Activated CD8-positive, alpha-beta memory T cell treated with anti-CD3 and anti-CD28 coated beads for 36 hours (primary cell): ENCODE measurements around the gene ABI3BP. TPM values are rescaled to one million over a fixed set of nuclear protein-coding genes. Genes with fewer than 3 reads are reported as not detected.
"Not testable (repeated sequence)": the region's sequence is repeated elsewhere in the genome, so short reads cannot be mapped to it uniquely, and the experiment has no call there.

Experiments
- CTCF ChIA-PET: fragments of 350-600 bp; sonication (Branson Sonifier 250); formaldehyde crosslinking; loops from one replicate; lab custom pipeline; 2021; ENCODE audit warnings: antibody characterized with exemption; lab: Charles Lee
- POLR2A ChIA-PET: fragments of 350-600 bp; sonication (Branson Sonifier 250); formaldehyde crosslinking; loops from one replicate; lab custom pipeline; 2021; ENCODE audit warnings: antibody characterized with exemption; lab: Charles Lee
- total RNA-seq, 2 experiments: library from RNA; stranded (reverse); gene quantifications; one replicate each; pipeline ENCODE4 v1.2.3, GENCODE V29; 2021

Gene ABI3BP, protein sequence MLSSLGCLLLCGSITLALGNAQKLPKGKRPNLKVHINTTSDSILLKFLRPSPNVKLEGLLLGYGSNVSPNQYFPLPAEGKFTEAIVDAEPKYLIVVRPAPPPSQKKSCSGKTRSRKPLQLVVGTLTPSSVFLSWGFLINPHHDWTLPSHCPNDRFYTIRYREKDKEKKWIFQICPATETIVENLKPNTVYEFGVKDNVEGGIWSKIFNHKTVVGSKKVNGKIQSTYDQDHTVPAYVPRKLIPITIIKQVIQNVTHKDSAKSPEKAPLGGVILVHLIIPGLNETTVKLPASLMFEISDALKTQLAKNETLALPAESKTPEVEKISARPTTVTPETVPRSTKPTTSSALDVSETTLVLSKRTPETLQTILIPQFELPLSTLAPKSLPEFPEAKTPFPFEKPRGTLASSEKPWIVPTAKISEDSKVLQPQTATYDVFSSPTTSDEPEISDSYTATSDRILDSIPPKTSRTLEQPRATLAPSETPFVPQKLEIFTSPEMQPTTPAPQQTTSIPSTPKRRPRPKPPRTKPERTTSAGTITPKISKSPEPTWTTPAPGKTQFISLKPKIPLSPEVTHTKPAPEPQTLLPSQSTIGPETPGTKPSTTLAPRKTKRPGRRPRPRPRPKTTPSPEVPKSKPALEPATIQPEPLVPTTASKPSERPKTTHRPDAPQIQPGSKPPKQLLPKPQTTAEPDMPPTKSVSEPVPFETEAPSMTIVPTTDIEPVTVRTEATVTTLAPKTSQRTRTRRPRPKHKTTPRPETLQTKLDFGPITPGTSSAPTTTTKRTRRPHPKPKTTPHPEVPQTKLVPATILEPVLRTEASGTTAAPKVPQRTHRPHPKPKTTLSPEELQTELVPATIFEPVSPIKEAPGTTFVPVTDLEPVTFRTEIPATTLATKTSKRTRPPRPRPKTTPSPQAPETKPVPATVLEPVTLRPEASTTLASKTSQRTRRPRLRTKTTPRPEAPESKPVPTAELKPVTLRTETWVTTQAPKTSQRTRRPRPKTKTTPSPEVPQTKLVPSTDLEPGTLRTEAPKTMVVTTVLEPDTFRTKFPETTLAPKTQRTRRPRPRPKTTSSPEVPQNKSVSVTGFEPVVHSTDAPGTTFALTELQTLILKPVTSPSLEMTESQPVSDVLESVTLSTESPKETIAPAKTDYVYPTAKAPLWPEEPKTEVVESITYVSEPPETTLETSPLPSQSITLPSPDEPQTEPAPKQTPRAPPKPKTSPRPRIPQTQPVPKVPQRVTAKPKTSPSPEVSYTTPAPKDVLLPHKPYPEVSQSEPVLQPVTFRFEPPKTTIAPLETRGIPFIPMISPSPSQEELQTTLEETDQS (N-terminal part only)
- total RNA-seq = under 1 TPM in 1 of 2 experiments, not detected in 1; 0.11 TPM

- POLR2A ChIA-PET = interaction anchor here (0.7 kb wide), 1 partner anchor 216 kb away, joined by 6 read pairs; no protein-coding TSS in a partner anchor
- CTCF ChIA-PET = no interaction called here
These were observed at the start of gene ABI3BP for GRCh38 chr3:100993309-100993708. ABI3BP (minus strand) TSS chr3:100993421; CDS start chr3:100993384, 37 bp downstream.

GRCh38 chr3:101039285-101039684, 46.1 kb upstream of the ABI3BP start:
- ChIA-PET CTCF (no interaction called here), POLR2A (no interaction called here)

- POLR2A ChIA-PET = no interaction called here
- CTCF ChIA-PET = no interaction called here
These were observed 45.7 kb upstream of the ABI3BP start for GRCh38 chr3:101038880-101039279.

GRCh38 chr3:101038393-101038792, 45.2 kb upstream of the ABI3BP start:
- ChIA-PET POLR2A (no interaction called here), CTCF (no interaction called here)

DNA sequence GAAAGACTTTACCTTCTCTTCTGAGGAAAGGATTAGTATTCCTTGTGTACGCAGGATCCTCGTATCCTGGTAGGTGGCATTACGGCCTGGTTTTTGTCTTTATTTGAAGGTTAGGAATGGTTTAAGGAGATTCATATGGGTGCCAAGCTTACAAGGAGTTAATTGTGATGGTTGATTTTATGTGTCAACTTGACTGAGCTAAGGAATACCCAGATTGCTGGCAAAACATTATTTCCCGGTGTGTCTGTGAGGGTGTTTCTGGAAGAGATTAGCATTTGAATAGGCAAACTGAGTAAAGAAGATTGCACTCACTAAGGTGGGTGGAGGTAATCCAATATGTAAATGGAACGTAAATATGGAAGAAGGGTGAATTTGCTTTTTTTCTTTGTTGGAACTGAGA, 44.4 kb upstream of the ABI3BP start:
- ChIA-PET CTCF (no interaction called here), POLR2A (no interaction called here)

- CTCF ChIA-PET = no interaction called here
- POLR2A ChIA-PET = no interaction called here
These were observed 43.5 kb upstream of the ABI3BP start for GRCh38 chr3:101036676-101037075.

- POLR2A ChIA-PET = no interaction called here
- CTCF ChIA-PET = no interaction called here
These were observed 43.0 kb upstream of the ABI3BP start for GRCh38 chr3:101036213-101036618.

GRCh38 chr3:101027286-101027685, 34.1 kb upstream of the ABI3BP start:
- ChIA-PET CTCF (no interaction called here), POLR2A (no interaction called here)

- ChIA-PET POLR2A (no interaction called here), CTCF (no interaction called here)
These were observed 33.7 kb upstream of the ABI3BP start for GRCh38 chr3:101026881-101027280.

GRCh38 chr3:101026244-101026643, 33.0 kb upstream of the ABI3BP start:
- POLR2A ChIA-PET = no interaction called here
- CTCF ChIA-PET = interaction anchor here (0.5 kb wide), 1 partner anchor 10 kb away, joined by 3 read pairs; no protein-coding TSS in a partner anchor

DNA sequence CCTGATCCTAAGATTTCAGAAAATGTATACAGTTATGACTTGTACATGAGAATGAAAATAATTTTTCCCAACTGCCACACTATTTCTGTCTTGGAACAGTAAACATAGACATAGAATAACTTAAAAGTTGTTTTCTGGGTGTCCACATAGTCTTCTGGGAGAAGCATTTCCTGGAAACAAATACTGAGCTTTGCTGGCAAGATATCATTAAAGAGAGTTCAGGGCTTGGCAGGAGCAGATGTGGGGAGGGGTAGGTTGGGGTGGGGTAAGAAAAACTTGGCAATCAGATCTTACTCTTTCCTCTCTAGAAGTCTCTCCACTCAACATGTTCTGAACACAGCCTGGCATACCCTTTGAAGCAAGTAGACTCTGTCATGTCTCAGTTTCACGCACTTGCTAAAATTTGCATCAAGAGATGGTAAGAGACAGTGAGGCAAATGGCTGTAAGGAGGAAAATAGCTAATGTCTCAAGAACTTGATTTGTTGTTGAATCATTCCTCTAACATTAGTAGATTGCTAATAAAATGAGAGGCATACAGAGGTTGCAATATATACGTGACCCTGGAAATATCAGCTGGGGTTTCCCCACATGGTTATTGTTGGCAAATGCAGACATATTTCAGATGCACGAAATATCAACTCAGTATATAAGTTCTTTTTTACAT, 27.3 kb upstream of the ABI3BP start:
- ChIA-PET CTCF (no interaction called here), POLR2A (no interaction called here)

DNA sequence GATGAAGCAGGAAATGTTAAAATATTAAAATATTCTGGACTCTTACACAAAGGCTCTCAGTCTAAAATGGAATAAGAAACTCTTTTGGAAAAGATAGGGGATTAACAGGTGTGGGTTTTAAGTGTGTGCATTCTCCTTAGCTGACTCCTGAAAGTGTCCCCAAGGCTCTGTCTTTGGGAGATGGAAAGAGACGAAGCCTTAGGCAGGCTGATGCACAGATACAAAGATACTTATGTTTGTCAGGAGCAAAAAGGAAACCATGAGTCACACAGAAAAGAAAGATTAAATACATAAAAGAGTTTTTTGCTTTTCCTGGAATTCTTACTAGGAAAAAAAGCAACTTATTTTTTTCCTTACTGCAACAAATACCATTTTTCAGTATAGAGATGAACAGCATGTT, 23.8 kb upstream of the ABI3BP start:
- POLR2A ChIA-PET = no interaction called here

GRCh38 chr3:101012312-101012711, 19.1 kb upstream of the ABI3BP start:
- CTCF ChIA-PET, POLR2A ChIA-PET: not testable (repeated sequence)

More for the DNA sequence above, 23.8 kb upstream of the ABI3BP start:
- CTCF ChIA-PET = no interaction called here

DNA sequence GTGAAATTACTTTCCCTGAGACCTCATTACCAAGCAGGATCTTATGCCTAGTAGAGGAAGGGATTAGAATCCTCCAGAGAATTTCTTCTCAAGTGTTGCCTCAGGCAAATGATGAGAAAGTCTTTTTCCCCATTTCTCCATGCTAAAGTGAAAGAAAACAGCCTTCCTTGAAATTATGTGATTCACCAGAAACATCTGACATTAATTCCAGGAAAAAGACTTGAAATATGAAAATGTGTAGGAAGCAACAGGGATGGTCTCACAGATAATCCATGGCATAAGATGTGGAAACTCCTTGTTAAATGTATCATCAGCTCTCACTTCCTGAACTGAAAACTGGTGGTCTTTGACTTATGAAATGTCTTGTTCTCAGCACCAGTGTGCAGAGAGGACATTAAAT, 17.9 kb upstream of the ABI3BP start:
- POLR2A ChIA-PET = no interaction called here
- CTCF ChIA-PET = no interaction called here

DNA sequence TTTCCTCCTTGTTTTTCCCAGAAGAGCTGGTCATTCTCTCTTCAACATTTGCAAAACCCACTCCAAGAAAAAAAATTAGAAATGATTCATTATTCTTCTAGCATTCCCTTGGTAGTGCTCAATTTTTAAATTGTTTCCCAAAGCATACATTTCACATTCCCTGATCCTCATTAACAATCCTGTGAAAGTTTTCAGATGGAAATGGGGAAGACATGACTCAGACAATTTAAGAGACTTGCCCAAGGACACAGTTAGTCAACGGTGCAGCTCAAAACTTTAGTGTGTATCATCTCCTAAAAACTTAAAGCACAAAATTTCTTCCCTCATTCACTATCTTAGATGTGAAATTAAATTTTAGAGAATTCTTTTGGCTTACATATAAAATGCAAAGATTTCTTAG, 17.1 kb upstream of the ABI3BP start:
- ChIA-PET POLR2A (no interaction called here), CTCF (no interaction called here)

DNA sequence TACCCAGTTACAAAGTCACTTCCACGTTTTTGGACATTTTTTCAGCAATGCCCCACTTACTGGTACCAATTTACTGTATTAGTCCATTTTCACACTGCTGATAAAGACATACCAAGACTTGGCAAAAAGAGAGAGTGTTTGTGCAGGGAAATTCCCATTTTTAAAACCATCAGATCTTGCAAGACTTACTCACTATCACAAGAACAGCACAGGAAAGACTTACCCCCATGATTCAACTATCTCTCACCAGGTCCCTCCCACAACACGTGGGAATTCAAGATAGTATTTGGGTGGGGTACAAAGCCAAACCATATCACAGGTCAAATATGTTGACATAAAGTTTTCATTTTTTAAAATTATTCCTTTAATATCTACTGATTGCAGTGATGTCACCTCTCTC, 16.2 kb upstream of the ABI3BP start:
- ChIA-PET POLR2A (no interaction called here), CTCF (no interaction called here)

- CTCF ChIA-PET = no interaction called here
- POLR2A ChIA-PET = no interaction called here
These were observed 5.9 kb upstream of the ABI3BP start for GRCh38 chr3:100999160-100999559.

- ChIA-PET POLR2A (no interaction called here), CTCF (no interaction called here)
These were observed 1.6 kb upstream of the ABI3BP start for GRCh38 chr3:100994809-100995208.

DNA sequence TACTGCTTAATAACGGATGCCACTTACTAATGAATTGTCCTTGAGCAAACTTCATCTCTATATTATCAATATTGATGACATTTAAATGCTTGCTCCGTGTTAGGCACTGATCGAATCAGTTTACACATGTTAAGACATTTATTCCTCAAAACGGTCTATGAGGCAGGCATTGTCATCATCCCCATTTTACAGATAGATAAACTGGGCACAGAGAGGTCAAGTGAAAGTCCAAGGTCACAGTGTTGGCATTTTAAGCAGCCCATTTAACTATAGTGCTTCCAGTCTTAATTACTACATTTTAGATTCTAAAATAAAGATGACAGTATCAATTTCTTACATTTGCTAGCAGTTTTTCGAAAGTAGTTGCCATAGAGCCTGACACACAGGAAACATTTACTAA, 966 bp upstream of the ABI3BP start:
- ChIA-PET POLR2A (no interaction called here), CTCF (no interaction called here)
